Mesendoderm (in vitro differentiated cells): ENCODE data around the gene ABTB1.

ENCODE experiments used
- DNase-seq: peaks from one replicate; pipeline ENCODE4 v3.0.0; 2013
- H2AK5ac ChIP-seq: 2 replicates; pipeline ENCODE4 v1.6.1; 2013; ENCODE audit warnings: low read length, inconsistent platforms
- H2BK120ac ChIP-seq: 2 replicates; pipeline ENCODE4 v1.6.1; 2013; ENCODE audit warnings: low read depth, mild to moderate bottlenecking, low read length, moderate library complexity, mixed read lengths
- H2BK15ac ChIP-seq: replicated peaks from 2 replicates; pipeline ENCODE4 v1.6.1; 2013; ENCODE audit warnings: low read depth, mild to moderate bottlenecking, moderate library complexity
- H2BK5ac ChIP-seq: 2 replicates; pipeline ENCODE4 v1.6.1; 2013; ENCODE audit warnings: low read length, inconsistent platforms
- H3K18ac ChIP-seq: 2 replicates; pipeline ENCODE4 v1.6.1; 2013; ENCODE audit warnings: mild to moderate bottlenecking, low read length, mixed read lengths
- H3K23ac ChIP-seq: one replicate; pipeline ENCODE4 v1.6.1; 2013; ENCODE audit warnings: low read length
- H3K27ac ChIP-seq: 2 replicates; pipeline ENCODE4 v1.5.1; 2013; ENCODE audit warnings: low read depth, mild to moderate bottlenecking, inconsistent platforms, low read length, moderate library complexity
- H3K27me3 ChIP-seq: 2 replicates; pipeline ENCODE4 v1.6.1; 2013; ENCODE audit warnings: low read length, control low read depth, mild to moderate bottlenecking, inconsistent platforms; ENCODE audit not compliant: insufficient read depth, poor library complexity
- H3K36me3 ChIP-seq: 2 replicates; pipeline ENCODE4 v1.6.1; 2013; ENCODE audit warnings: low read length, inconsistent platforms; ENCODE audit not compliant: control insufficient read depth, insufficient read depth
- H3K4ac ChIP-seq: one replicate; pipeline ENCODE4 v1.6.1; 2013; ENCODE audit warnings: low read depth, mild to moderate bottlenecking, low read length, moderate library complexity
- H3K4me1 ChIP-seq: 2 replicates; pipeline ENCODE4 v1.6.1; 2013; ENCODE audit warnings: low read depth, low read length, inconsistent platforms; ENCODE audit not compliant: control insufficient read depth
- H3K4me2 ChIP-seq: 2 replicates; pipeline ENCODE4 v1.6.1; 2013; ENCODE audit warnings: low read length
- H3K4me3 ChIP-seq: 2 replicates; pipeline ENCODE4 v1.5.1; 2013; ENCODE audit warnings: mild to moderate bottlenecking, low read length
- H3K56ac ChIP-seq: one replicate; pipeline ENCODE4 v1.6.1; 2013; ENCODE audit warnings: low read length
- H3K79me1 ChIP-seq: 2 replicates; pipeline ENCODE4 v1.6.1; 2013; ENCODE audit warnings: low read length, inconsistent platforms
- H3K79me2 ChIP-seq: 2 replicates; pipeline ENCODE4 v1.6.1; 2013; ENCODE audit warnings: mild to moderate bottlenecking, low read length; ENCODE audit not compliant: control insufficient read depth, insufficient read depth
- H3K9ac ChIP-seq: 2 replicates; pipeline ENCODE4 v1.6.1; 2013; ENCODE audit warnings: low read length, inconsistent platforms
- H4K5ac ChIP-seq: one replicate; pipeline ENCODE4 v1.6.1; 2013; ENCODE audit warnings: low read length
- H4K8ac ChIP-seq: one replicate; pipeline ENCODE4 v1.6.1; 2013; ENCODE audit warnings: low read depth, mild to moderate bottlenecking, control low read depth, low read length, moderate library complexity
- WGBS: extraction: QIAGEN DNeasy Blood & Tissue Kit; methylation state at CpG from one replicate; pipeline ENCODE4 v1.1.7; 2013; ENCODE audit warnings: low lambda C conversion rate, missing lambda C conversion rate; ENCODE audit not compliant: insufficient coverage; ENCODE audit errors: extremely low coverage; 5-methylcytosine and 5-hydroxymethylcytosine counted together

Gene ABTB1

GRCh38 chr3:127720161-127720823 is 47.5 kb downstream of the ABTB1 start:
- Histone ChIP-seq H3K4ac (no peak overlapping the region), H4K5ac (no peak overlapping the region), H3K27me3 (no peaks in the 10 kb centered on the region), H2AK5ac (no peak overlapping the region), H2BK5ac (no peak overlapping the region), H2BK120ac (no peak overlapping the region), H3K79me1 (no peaks in the 10 kb centered on the region), H2BK15ac (no peak overlapping the region), H3K79me2 (no peaks in the 10 kb centered on the region), H3K9ac (no peak overlapping the region), H4K8ac (no peak overlapping the region), H3K18ac (no peak overlapping the region), H3K4me1 (no peaks in the 10 kb centered on the region), H3K4me2 (no peak overlapping the region), H3K56ac (no peak overlapping the region), H3K4me3 (no peak overlapping the region), H3K27ac (no peak overlapping the region), H3K23ac (no peak overlapping the region), H3K36me3 (no peaks in the 10 kb centered on the region)
- no CpG with 5 or more reads among the region's 15 CpGs for WGBS
- DNase-seq: no peak

- H3K4me3 ChIP-seq: no peak overlapping the region
- H3K18ac ChIP-seq: no peak overlapping the region
- H3K27ac ChIP-seq: no peak overlapping the region
- no peak overlapping the region for H2AK5ac ChIP-seq
- no peak overlapping the region for H3K4ac ChIP-seq
- H3K9ac ChIP-seq: no peak overlapping the region
- DNase-seq: no peak
- no peak overlapping the region for H3K23ac ChIP-seq
- H4K5ac ChIP-seq: no peak overlapping the region
- WGBS: no CpG with 5 or more reads among the region's 17 CpGs
- no peak overlapping the region for H3K4me2 ChIP-seq
- H3K56ac ChIP-seq: no peak overlapping the region
- no peaks in the 10 kb centered on the region for H3K79me1 ChIP-seq
- no peak overlapping the region for H2BK15ac ChIP-seq
- no peak overlapping the region for H2BK120ac ChIP-seq
- H3K79me2 ChIP-seq: no peaks in the 10 kb centered on the region
- H4K8ac ChIP-seq: no peak overlapping the region
- H3K36me3 ChIP-seq: no peaks in the 10 kb centered on the region
- H3K4me1 ChIP-seq: no peaks in the 10 kb centered on the region
- no peaks in the 10 kb centered on the region for H3K27me3 ChIP-seq
- no peak overlapping the region for H2BK5ac ChIP-seq
Observed at GRCh38 chr3:127720985-127721935, 48.5 kb downstream of the ABTB1 start.

- H3K27me3 ChIP-seq: no peaks in the 10 kb centered on the region
- no CpG with 5 or more reads among the region's 13 CpGs for WGBS
Observed at GRCh38 chr3:127722091-127722784, 49.5 kb downstream of the ABTB1 start.

DNA sequence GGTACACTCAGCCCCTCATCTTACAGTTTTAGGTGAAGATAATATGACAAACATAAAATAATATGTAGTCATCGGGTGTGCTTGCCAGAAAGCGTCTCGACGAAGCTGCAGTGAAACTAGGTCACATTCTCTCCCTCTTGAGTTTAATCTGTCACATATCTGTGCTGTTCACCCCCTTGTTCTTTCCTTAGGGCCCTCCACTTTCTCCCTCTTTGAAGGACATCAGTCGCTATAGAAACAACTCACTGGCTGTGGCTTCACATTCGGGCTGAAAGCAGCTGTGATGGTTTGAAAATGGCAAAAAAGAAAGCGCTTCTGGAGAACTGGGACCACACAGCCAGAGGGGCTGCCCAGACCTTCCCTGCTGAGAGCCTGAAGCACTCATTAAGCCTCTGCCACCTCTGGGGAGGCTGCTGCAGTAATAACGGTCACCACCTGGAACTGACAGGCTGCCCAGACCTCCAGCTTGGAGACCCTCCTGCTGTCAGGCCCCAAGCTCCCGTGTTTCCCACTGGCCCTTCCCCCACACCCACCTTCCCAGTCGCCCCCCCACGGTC is 50.3 kb downstream of the ABTB1 start:
- Histone ChIP-seq H4K5ac (no peak overlapping the region), H2BK5ac (no peak overlapping the region), H2AK5ac (no peak overlapping the region), H3K79me1 (no peaks in the 10 kb centered on the region), H3K4ac (no peak overlapping the region), H4K8ac (no peak overlapping the region), H3K23ac (no peak overlapping the region), H3K4me3 (no peak overlapping the region), H3K56ac (no peak overlapping the region), H3K27ac (no peak overlapping the region), H3K4me1 (no peaks in the 10 kb centered on the region), H3K4me2 (no peak overlapping the region), H3K79me2 (no peaks in the 10 kb centered on the region), H2BK120ac (no peak overlapping the region), H3K27me3 (no peaks in the 10 kb centered on the region), H3K18ac (no peak overlapping the region), H3K36me3 (no peaks in the 10 kb centered on the region), H3K9ac (no peak overlapping the region), H2BK15ac (no peak overlapping the region)
- DNase-seq: peak; percentile 37
- no CpG with 5 or more reads among the region's 11 CpGs for WGBS

More at GRCh38 chr3:127722091-127722784, 49.5 kb downstream of the ABTB1 start:
- Histone ChIP-seq H3K4me2 (no peak overlapping the region), H3K79me1 (no peaks in the 10 kb centered on the region), H3K23ac (no peak overlapping the region), H3K56ac (no peak overlapping the region), H3K4ac (no peak overlapping the region), H3K18ac (no peak overlapping the region), H3K4me1 (no peaks in the 10 kb centered on the region), H3K27ac (no peak overlapping the region), H2BK5ac (no peak overlapping the region), H4K5ac (no peak overlapping the region), H3K4me3 (no peak overlapping the region), H3K79me2 (no peaks in the 10 kb centered on the region), H2BK15ac (no peak overlapping the region), H4K8ac (no peak overlapping the region), H3K9ac (no peak overlapping the region), H2BK120ac (no peak overlapping the region), H3K36me3 (no peaks in the 10 kb centered on the region), H2AK5ac (no peak overlapping the region)
- peak; percentile 23 for DNase-seq

DNA sequence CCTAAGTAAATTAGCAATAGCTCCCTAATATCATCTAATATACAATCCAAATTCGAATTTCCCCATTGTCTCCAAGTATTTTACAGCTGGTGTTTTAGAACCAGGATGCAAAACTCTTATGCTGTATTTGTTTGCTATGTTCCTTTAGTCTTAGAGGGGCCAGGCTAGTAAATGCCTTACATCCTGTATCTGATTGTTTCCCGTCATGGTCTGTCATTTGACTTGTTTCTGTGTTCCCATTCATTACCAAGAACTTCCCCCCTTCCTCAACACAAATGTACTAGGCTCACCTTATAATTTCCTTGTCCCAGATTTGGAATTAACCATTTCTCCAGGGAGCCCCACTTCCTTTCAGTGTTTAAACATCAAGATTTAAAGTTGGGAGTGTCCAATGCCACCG is 54.1 kb downstream of the ABTB1 start:
- no peak overlapping the region for H4K8ac ChIP-seq
- H3K27me3 ChIP-seq: no peaks in the 10 kb centered on the region
- H2BK15ac ChIP-seq: no peak overlapping the region
- no peaks in the 10 kb centered on the region for H3K4me1 ChIP-seq
- no peaks in the 10 kb centered on the region for H3K79me1 ChIP-seq
- no peaks in the 10 kb centered on the region for H3K36me3 ChIP-seq
- H3K4me2 ChIP-seq: no peak overlapping the region
- no peak overlapping the region for H4K5ac ChIP-seq
- H3K4me3 ChIP-seq: no peak overlapping the region
- H2AK5ac ChIP-seq: no peak overlapping the region
- H2BK5ac ChIP-seq: no peak overlapping the region
- DNase-seq: no peak
- no peak overlapping the region for H3K9ac ChIP-seq
- no peak overlapping the region for H3K23ac ChIP-seq
- H3K18ac ChIP-seq: no peak overlapping the region
- 100% methylated on average over 1 of the region's 3 CpGs for WGBS
- H3K4ac ChIP-seq: no peak overlapping the region
- no peaks in the 10 kb centered on the region for H3K79me2 ChIP-seq
- no peak overlapping the region for H3K27ac ChIP-seq
- no peak overlapping the region for H3K56ac ChIP-seq
- no peak overlapping the region for H2BK120ac ChIP-seq
